SK-N-MC (cell line): ENCODE measurements around the gene ZSWIM1.

Experiments
- EZH2 ChIP-seq: fragments of 200-600 bp; sonication (generic); IDR thresholded peaks from one replicate; pipeline ENCODE4 v1.6.1; 2017; ENCODE audit warnings: antibody characterized with exemption
- FOXP2 ChIP-seq: optimal IDR thresholded peaks from 2 replicates; pipeline ENCODE3; 2011; ENCODE audit warnings: mild to moderate bottlenecking, moderate library complexity; ENCODE audit not compliant: insufficient read depth; ENCODE audit errors: extremely low read length, control extremely low read depth
- POLR2AphosphoS5 ChIP-seq: IDR thresholded peaks from 2 replicates; pipeline ENCODE4 v1.6.1; 2012; ENCODE audit warnings: mild to moderate bottlenecking, low read depth, low read length, borderline replicate concordance

DNA sequence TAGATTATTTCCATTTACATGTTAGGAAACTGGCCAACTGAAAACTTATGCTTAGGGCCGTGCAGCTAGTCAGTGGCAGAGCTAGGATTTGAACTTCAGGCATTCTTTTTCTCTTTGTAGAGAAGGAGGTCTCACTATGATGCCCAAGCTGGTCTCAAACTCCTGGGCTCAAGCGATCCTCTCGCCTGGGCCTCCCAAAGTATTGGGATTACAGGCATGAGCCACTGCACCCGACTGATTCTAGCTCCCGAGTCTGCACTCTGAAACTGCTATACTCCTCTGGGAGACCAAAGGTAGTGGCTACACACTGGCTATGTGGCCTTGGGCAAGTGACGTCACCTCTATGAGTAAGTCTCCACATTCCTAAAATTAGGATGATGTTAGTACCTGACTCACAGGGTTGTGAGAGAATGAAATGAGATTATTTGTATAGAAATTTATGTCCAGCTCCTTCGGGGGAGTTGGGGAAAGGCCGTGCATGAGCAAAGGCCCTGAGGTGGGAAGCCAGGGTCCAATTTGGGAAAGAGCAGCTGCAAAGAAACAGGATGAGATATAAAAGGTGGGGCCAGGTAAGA is 24.6 kb downstream of the ZSWIM1 start:
- TF ChIP-seq POLR2AphosphoS5 (no peak), EZH2 (no peak), FOXP2 (no peak)
